Choroid plexus epithelial cell (primary cell): ENCODE data around the gene WNK1.

Source experiments
- DNase-seq: peaks from one replicate; pipeline ENCODE4 v3.0.0-alpha.2; 2010; ENCODE audit warnings: low read depth
- H3K4me3 ChIP-seq: 2 replicates; pipeline ENCODE4 v1.5.1; 2011; ENCODE audit warnings: low read depth, mild to moderate bottlenecking, control low read depth, low read length, moderate library complexity
- CTCF ChIP-seq: conservative IDR thresholded peaks from 2 replicates; pipeline ENCODE4 v1.5.1; 2011; ENCODE audit warnings: low read depth, mild to moderate bottlenecking, control low read depth, inconsistent platforms, low read length, moderate library complexity

WNK1 gene

DNA sequence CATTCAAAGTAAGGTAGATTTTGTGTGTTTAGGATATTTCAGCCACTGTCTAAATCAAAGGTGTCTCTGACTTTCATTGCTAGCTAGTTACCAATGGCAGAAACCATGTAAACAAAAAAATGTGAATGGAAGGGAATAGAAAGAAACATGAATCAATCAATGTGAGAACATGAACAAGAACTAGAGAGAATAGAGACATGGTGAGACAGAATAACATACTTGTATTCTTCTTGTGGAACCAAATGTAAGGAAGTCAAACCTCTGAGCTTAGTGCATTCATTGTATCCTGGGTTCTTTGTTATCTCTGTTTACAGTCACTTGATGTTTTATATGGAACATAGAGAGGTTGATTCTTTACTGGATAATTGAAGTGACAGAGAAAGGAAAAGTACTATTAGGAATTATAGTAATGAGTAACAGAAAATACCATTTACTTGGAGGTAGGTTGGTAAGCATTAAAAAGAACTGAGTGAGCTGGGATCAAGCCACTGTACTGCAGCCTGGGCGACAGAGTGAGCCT is 2.6 kb upstream of the WNK1 start:
- DNase-seq, result no peak
- no peak overlapping the region for H3K4me3 ChIP-seq
- no peak for TF ChIP-seq CTCF

DNA sequence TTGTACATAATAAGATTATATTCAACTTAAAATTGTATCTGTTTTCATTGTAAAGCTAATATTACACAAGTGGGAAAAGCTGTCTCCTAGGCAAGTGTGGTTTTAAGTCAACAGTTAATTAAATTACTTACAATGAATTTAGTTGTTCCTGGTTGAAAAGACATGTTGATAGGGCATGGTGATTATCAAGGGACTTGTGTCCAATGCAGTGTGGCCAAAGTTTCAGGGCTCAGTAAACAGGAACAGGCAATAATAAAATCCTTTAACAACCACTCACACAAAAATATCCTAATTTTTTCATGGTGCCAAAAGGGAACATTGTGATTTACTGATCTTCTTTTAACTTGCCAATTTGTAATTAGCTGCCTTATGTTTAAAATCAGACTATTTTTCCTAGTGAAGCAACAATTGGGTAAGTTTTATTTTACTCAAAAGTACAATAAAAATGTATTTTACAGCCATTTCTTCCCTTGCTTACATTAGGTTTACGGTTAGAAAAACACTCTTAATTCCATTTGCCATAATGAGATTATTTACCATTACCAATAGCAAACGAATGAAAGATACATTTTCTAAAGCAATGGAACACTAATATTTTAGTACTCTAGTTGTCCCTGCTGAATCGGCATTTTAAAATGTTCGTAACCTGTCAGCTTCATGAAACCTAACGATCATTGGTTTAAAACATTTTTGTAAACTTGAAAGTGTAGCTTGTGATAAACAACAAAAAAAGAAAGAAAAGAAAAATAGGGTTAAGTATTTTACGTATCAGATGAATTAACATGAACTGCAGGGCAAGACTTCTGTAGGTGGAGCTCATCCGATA is 1.8 kb upstream of the WNK1 start:
- no peak for TF ChIP-seq CTCF
- H3K4me3 ChIP-seq, result peak overlapping the region; percentile 53
- DNase-seq, result no peak

- DNase-seq, result peak; percentile 99
These were observed 984 bp upstream of the WNK1 start for GRCh38 chr12:751192-751998.

GRCh38 chr12:752695-753610 is 574 bp downstream of the WNK1 start:
- TF ChIP-seq CTCF, result no peak
- peak; percentile 38 for DNase-seq
- H3K4me3 ChIP-seq, result peak overlapping the region; percentile 88

More at GRCh38 chr12:751192-751998, 984 bp upstream of the WNK1 start:
- peak; percentile 88 for TF ChIP-seq CTCF
- peak overlapping the region; percentile 53 for H3K4me3 ChIP-seq

DNA sequence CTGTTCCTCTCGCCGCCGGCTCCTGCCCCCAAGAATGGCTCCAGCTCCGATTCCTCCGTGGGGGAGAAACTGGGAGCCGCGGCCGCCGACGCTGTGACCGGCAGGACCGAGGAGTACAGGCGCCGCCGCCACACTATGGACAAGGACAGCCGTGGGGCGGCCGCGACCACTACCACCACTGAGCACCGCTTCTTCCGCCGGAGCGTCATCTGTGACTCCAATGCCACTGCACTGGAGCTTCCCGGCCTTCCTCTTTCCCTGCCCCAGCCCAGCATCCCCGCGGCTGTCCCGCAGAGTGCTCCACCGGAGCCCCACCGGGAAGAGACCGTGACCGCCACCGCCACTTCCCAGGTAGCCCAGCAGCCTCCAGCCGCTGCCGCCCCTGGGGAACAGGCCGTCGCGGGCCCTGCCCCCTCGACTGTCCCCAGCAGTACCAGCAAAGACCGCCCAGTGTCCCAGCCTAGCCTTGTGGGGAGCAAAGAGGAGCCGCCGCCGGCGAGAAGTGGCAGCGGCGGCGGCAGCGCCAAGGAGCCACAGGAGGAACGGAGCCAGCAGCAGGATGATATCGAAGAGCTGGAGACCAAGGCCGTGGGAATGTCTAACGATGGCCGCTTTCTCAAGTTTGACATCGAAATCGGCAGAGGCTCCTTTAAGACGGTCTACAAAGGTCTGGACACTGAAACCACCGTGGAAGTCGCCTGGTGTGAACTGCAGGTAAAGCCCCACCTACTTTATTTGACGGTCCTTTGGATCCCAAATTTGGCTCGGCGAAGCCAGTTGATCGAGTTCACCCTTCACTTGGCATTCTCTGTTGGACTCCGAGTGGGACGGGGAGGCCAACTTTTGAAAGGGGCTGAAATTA is 1.5 kb downstream of the WNK1 start:
- peak; percentile 13 for TF ChIP-seq CTCF
- H3K4me3 ChIP-seq, result peak overlapping the region; percentile 88
- DNase-seq, result peak; percentile 23

GRCh38 chr12:754473-754820 is 2.1 kb downstream of the WNK1 start:
- DNase-seq, result peak; percentile 36
- H3K4me3 ChIP-seq, result peak overlapping the region; percentile 88
- TF ChIP-seq CTCF, result no peak
